Colon (tissue), 2 donors: ENCODE measurements around the gene ITPR2.
"Not testable (repeated sequence)": the region's sequence is repeated elsewhere in the genome, so short reads cannot be mapped to it uniquely, and the experiment has no call there.

ENCODE experiments used
- FAIRE-seq: peaks from 2 replicates; lab custom pipeline; 2012; peaks lifted over from hg19 to GRCh38; lab: Jason Lieb, UNC
- donor health status: control.
- donor health status: control.

The ITPR2 gene

DNA sequence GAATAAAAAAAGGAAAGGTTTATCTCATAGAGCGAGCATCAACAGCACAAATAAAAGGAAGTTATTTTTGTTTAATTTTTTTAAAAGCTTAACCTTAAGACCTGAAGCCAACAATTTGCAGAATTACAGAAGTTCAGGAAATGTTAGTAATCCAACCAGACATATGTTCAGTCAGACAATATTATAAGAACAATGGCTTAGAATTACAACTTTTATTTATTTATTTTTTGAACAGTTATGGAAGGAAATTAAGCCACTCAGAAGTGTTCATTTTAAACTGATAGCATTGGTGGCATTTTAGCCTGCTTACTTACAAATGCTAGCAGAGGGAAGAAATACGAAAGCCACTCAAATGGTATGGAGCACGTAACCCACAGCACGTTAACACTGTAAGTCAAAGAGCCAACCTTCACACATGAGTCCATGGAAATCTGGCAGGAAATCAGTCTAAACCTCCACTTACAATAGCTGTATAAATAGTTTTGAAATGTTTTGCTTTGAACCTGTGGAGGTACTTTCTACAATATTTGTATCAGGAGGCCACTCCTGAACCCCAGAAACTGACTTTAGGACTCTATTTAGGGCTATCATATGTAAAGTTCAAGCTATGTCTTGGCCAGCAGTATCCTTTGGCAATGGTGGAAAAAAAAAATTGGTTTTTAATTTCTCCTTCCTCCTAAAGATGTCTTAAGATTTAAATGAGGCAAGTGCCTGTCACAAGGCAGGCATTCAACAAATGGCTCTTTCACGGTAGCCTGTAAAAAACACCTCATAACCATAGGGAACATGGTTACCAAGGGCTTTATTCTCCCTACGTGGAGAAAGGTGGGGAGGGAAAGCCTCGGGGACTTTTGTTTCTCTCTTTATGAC is 102.3 kb downstream of the ITPR2 start:
- no peak for FAIRE-seq

DNA sequence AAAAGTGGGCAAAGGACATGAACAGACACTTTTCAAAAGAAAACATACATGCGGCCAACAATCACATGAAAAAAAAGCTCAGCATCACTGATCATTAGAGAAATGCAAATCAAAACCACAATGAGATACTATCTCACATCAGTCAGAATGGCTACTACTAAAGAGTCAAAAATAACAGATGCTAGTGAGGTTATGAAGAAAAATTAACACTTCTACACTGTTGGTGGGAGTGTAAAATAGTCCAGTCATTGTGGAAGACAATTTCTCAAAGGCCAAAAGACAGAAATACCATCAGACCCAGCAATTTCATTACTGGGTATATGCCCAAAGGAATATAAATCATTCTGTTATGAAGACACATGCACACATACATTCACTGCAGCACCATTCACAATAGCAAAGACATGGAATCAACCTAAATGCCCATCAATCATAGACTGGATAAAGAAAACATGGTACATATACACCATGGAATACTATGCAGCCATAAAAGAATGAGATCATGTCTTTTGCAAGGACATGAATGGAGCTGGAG is 103.8 kb downstream of the ITPR2 start:
- FAIRE-seq: not testable (repeated sequence)

DNA sequence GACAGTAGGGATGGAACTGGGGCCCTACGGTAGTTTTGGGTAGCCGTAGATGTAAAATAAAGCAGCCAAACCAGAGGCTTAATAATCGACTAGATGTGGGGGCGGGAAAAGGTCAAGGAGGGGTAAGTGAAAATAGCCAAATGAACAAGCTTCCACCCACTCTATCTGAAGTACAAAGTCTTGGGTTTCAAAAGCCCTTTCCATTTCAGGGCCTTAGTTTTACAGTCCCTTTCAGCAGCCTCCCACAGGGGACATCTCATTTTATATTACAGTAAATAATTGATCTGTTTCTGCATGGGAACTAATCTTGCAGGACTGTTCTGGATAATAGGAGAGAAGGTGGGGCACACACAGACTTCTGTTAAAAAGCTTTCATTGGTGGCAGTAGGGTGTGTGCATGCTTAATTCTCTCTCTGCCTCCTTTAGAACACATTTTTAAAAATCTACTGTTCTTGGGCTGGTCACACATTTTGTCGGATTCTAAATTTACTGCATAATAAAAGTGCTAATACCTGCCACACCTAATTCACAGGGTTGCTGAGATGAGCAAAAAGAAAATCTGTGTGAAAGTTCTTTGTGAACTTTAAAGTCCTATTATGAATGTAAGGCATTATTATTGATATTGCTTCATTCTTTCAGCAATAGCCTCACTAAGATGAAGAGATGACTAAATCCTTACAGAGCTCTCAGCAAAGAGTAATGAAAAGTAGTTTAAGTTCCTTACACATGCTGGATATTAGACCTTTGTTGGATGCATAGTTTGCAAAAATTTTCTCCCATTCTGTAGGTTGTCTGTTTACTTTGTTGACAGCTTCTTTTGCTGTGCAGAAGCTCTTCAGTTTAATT is 104.6 kb downstream of the ITPR2 start:
- FAIRE-seq: no peak

GRCh38 chr12:26727482-26728204 is 105.4 kb downstream of the ITPR2 start:
- no peak for FAIRE-seq

DNA sequence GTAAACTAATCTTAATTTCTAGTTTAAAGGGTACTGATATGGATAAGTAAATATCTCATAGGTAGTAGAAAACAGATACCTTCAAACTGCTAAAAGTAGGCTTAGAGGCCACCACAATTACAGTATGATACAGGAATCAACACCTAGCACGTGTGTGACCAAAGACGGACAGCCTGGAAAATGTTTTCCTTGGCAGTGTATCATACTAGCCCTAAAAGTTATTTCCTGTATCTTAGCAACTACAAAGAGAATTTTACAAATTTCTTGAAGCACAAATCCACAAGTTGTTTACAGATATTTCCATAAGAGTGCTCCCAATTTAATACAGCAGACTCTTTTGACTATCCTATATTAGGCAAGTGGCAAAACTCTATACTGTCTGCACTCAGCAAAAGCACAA is 106.0 kb downstream of the ITPR2 start:
- FAIRE-seq: no peak

- no peak for FAIRE-seq
Measured at GRCh38 chr12:26725276-26725916, 107.6 kb downstream of the ITPR2 start.

GRCh38 chr12:26724309-26724702 is 108.7 kb downstream of the ITPR2 start:
- no peak for FAIRE-seq

DNA sequence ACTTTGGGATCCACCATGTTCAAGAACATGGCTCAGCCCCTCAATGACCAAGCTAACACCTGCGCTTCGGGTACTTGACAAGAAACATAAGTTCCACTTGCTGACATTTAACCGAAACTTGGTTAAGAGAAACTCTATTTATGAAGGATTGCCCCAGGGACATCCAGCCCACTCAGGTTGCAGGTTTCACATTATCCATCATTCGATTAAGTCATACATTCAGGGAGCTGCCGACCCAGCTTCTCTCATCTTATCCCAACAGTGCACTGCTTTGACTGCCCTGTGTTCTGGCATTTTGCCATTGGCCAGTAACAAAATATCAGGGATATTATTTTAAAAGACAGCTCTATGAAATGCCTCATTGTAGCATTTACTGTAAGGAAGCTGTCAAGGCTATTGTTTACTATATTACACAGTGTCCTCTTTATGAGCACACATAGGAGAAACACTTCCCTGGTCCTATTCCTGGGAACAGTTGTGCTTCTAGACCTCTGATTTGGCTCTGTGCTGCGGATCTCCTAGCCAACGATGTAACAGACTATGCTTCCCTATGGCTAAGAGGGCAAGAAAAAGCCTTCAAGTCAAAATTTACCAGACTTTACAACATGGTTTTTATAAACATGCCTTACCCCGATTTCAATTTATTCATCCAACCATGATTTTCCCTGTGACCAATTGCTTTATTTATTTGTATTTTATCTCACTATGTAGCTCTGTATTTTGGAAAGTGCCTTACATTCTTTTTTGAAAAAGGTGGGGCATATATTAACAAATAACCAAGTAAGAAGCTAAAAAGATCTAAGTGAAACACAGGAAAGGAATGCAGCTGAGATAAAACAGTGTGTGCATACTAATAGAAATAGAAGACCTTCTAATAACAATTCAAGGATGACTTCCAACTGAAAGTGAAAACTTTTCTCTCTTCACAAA is 109.3 kb downstream of the ITPR2 start:
- no peak for FAIRE-seq

DNA sequence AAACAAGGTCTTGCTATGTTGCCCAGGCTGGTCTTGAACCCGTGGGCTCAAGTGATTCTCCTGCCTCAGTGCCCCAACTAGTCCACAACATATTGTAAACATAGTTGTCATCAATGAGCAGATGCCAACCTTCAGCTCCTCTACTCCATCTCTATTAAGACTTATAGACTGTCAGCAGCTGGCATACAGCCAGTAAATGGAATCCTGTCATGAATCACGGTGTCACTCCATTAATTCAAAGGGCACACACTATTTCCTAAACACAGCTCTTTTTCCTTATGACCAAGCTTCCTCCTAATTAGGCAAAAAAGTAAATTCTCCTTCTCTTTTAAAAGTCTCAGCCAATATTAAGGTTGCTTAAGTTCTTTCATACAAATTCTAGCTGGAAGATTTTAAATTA is 111.2 kb downstream of the ITPR2 start:
- FAIRE-seq: no peak

DNA sequence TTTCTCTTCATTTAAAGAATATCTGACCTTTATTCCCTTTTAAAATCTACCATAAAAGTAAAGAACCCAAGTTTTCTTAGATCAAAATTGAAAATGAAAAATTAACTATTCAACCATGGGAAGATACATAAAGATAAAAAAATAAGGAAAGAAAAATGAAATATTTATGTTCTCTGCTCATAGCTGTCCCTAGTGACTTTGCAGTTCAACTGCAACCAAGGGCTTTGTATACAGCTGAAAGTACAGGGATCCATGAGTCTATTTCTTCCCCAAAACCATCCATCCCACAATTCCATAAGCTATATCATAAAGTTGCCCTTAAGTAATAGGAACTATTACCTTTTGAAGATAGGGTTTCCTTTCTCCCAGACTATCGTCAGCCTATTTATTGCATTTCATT is 113.1 kb downstream of the ITPR2 start:
- FAIRE-seq: no peak

- no peak for FAIRE-seq
Measured at GRCh38 chr12:26717757-26718156, 115.2 kb downstream of the ITPR2 start.

GRCh38 chr12:26715232-26715631 is 117.8 kb downstream of the ITPR2 start:
- FAIRE-seq: no peak

- FAIRE-seq: no peak
Measured at GRCh38 chr12:26713885-26714383, 119.1 kb downstream of the ITPR2 start.

DNA sequence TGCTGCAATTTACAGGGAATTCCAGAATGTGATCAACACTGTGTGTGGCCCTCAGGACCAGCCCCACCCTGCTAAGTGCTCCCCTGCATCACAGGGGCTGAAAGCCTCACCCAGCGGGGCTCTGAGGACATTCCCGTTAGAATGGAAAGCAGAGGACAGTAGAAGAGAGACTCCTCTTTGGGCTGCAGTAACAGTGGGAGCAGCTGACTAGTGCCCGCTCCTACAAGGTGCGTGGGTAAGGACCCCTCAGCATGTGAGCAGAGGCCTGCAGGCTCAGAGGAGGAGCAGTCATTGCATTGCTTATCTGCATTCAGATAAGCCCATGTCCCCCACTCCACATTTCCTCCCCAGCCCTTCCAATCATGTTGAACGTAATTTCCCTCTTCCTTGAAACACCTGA is 120.1 kb downstream of the ITPR2 start:
- FAIRE-seq: no peak

- FAIRE-seq: no peak
Measured at GRCh38 chr12:26711569-26711968, 121.4 kb downstream of the ITPR2 start.

DNA sequence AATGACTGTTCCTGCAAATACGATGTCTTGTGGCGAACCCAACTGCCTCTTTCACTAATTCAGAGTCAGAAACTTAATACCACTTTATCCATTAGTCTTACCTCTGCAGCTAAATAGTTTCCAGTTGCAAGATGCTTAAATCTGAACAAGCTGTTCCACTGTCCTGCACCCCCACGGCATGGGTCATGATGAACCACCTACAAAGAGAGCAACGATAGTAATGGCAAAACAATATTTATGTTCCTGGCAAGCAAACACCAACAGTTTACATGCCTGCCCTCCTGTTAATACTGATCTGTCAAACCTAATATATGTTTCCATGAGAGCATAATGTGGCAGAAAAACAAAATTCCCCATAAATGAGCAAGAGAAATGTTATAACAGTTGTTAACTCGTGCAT is 121.9 kb downstream of the ITPR2 start:
- FAIRE-seq: no peak

DNA sequence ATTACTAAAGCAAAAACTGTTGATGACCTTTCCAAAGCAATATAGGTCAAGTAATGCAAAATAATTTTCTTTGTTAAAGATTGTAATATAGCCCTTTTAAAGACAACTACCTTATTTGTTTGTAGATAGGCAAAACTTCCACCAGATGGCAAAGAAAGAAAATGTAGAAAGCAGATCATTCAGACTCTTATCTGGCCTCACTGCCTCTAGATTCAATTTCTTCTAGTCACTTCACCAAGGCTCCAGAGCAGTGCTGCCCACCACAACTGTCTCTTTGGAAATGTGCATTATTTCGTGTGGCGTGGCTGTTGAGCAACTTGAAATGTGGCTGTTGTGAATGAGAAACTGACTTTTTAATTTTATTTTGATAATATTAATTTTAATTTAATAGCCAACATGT is 127.1 kb downstream of the ITPR2 start:
- no peak for FAIRE-seq

DNA sequence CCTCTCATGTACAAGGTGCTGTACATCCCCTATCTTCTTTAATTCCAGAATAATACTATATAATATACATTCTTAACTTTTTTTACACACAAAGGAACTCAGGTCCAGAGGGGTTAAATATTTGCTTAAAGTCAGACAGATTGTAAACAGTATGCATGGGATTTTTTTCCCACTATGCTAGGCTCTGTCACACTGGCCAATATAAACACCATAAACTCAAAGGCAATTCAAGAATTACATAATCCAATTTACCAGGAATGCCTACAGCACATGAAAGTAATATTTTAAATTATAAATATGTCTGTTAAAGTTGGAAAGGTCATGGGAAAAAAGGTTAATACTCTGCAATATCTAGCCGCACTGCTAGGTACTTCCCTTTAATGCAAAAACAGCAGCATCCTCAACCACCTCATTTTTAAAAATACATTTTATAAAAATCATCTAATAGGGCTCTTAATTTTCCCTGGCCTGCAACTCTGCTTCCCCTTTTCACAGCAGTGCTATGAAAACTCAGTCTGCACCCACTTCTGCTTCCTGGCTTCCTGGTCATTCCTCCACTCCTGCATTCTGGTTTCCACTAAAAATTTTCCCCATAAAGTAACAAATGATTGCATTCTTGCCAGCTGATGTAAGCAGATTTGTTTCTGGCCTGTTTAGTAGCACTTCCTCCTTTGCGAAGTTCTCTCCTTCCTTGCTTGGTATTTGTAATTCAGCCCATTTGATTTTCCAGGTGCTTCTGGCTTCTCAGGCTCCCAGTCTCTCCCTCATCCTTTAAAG is 128.1 kb downstream of the ITPR2 start:
- FAIRE-seq: no peak

GRCh38 chr12:26704214-26704613 is 128.8 kb downstream of the ITPR2 start:
- FAIRE-seq: no peak

- FAIRE-seq: no peak
Measured at GRCh38 chr12:26702741-26703140, 130.3 kb downstream of the ITPR2 start.
